Cardiac fibroblast (primary cell): ENCODE measurements around the gene ASPDH.

Experiments used
- DNase-seq, 2 donors: peaks; one replicate each; pipeline versions ENCODE4 v3.0.0 to v3.0.0-alpha.2; 2010; ENCODE audit warnings: low read depth in 2 of 2
- H3K4me3 ChIP-seq, 2 donors: replicated peaks in 1 of 2; 1 replicate in 1 of 2; 2 replicates in 1 of 2; pipeline ENCODE4 v1.5.1; 2011; ENCODE audit warnings: low read depth in 2 of 2, low read length in 2 of 2, mild to moderate bottlenecking in 2 of 2, moderate library complexity in 1 of 2
- CTCF ChIP-seq: IDR thresholded peaks from one replicate; pipeline ENCODE4 v1.5.1; 2011; ENCODE audit warnings: low read depth, mild to moderate bottlenecking, low read length, inconsistent platforms

Gene ASPDH

GRCh38 chr19:50556282-50557008 is 42.7 kb upstream of the ASPDH start:
- TF ChIP-seq CTCF: peak; percentile 86
- H3K4me3 ChIP-seq: peak overlapping the region; percentile 42 to 46
- peak; percentile 65 to 72 for DNase-seq

- H3K4me3 ChIP-seq: peak overlapping the region; percentile 19 to 42
- no peak for TF ChIP-seq CTCF
- peak in 1 of 2 donors; percentile 16 for DNase-seq
These were observed 42.0 kb upstream of the ASPDH start for GRCh38 chr19:50555450-50556281.

- no peak for DNase-seq
- TF ChIP-seq CTCF: no peak
These were observed 41.3 kb upstream of the ASPDH start for GRCh38 chr19:50555033-50555432.

GRCh38 chr19:50554212-50554611 is 40.5 kb upstream of the ASPDH start:
- H3K4me3 ChIP-seq: no peak overlapping the region
- no peak for DNase-seq
- no peak for TF ChIP-seq CTCF

More at GRCh38 chr19:50555033-50555432, 41.3 kb upstream of the ASPDH start:
- no peak overlapping the region for H3K4me3 ChIP-seq

GRCh38 chr19:50553134-50553703 is 39.5 kb upstream of the ASPDH start:
- no peak for DNase-seq
- H3K4me3 ChIP-seq: no peak overlapping the region
- no peak for TF ChIP-seq CTCF

GRCh38 chr19:50552540-50552939 is 38.8 kb upstream of the ASPDH start:
- no peak for TF ChIP-seq CTCF
- no peak for DNase-seq
- H3K4me3 ChIP-seq: no peak overlapping the region
